Stimulated activated CD8-positive, alpha-beta memory T cell treated with anti-CD3 and anti-CD28 coated beads, Interleukin-7, amount 100 ng/mL, for 48 hours (primary cell): ENCODE measurements around the gene ITGA6.

Experiments used
- DNase-seq, 2 donors: peaks; one replicate each; pipeline ENCODE4 v3.0.0-alpha.2; 2020; ENCODE audit warnings: low read depth in 1 of 2; ENCODE audit errors: extremely low read depth in 1 of 2

Gene ITGA6

DNA sequence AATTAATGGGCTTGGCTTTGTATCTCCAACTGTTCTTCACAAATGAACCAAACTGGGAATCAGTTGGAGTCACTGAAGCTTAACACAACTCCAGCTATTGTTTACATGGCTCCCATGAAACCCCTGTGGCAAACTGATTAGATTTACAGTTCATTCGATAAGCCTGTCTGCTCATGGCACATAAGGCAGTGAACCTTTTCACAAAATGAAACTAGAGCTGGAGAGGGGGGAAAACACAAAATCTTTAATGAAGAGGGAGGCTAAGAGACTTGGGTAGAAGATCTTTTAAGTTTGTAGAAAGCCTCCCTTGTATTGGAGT, 11.6 kb upstream of the ITGA6 start:
- DNase-seq = no peak

DNA sequence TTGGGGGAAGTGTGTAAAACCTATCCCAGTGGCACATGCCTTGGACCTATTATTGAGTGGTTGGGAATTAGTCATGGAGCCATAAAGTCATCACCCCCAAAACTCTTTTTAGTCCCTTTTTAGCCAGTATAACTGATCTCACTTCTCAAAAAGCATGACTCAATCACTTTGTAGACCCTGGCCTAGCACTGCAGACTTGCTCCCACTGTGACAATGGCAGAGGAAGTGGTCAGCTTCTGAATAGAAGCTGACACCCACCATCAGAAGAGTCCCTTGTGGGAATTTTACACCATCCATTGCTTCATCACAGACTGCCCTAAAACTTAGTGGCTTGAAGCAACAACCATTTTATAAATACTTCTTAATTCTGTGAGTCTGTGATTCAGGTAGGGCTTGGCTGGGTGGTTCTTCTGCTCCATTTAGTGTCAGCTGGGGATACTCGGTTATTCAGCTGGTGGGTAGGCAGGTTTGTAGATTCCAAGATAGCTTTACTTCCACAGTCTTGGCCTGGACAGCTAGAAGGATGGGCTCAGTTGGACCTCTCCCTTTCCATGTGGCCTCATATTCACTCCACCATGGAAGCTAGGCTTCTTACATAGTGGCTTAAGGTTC, 10.8 kb upstream of the ITGA6 start:
- DNase-seq = no peak

DNA sequence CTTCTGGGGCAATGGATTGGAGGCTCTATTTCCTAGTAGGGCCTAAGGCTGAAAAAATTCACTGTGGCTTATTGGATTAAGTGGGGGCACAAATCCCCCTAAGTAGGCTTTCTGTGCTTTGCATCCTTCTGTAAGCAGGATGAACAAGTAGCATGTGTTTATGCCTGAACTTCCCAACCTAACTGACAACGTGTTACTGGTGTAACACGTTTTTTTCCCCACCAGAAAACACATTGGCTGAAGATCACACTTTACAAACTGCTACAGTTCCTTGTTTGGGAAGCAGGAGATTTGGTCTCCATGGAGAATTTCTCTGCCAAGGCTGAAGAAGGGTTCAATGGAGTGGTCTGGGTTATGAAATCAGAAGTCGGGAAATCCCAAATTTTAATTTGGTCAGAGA, 7.2 kb upstream of the ITGA6 start:
- DNase-seq = no peak

DNA sequence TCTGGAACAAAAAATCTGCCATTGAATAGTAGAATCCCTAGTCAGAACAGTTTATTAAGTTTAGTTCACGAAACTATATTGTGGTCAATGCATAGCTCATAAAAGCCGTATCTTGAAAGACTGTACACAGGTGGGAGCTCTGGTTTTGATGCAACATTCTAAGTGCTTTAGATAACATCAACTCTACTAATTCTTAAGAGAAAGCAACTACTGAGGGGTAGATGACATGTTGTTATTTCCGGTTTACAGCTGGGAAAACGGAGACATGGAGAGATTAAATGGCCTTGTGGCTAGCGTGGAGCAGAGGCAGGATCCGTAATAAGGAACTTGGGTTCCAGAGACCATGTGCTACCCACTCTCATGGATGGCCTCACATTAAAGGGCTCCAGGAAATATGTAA, 4.2 kb upstream of the ITGA6 start:
- no peak for DNase-seq

DNA sequence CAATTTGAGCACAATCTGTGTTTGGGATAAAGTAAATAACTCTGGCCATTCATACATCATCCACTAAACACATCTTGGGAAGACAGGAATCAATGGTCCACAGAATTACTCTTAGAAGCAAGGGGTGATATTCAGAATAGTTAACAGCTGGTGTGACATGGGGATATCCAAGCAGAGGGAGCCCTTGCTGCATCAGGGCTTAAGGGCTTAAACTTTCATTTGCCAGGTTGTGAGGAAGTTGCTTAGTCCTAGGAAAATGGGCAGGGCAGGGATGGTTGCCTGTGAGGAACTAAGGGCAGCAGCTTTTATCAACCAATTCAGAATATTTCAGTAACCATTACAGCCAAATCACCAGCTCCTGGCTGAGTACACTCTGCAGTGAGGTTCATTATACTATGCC, 2.0 kb upstream of the ITGA6 start:
- DNase-seq = no peak

DNA sequence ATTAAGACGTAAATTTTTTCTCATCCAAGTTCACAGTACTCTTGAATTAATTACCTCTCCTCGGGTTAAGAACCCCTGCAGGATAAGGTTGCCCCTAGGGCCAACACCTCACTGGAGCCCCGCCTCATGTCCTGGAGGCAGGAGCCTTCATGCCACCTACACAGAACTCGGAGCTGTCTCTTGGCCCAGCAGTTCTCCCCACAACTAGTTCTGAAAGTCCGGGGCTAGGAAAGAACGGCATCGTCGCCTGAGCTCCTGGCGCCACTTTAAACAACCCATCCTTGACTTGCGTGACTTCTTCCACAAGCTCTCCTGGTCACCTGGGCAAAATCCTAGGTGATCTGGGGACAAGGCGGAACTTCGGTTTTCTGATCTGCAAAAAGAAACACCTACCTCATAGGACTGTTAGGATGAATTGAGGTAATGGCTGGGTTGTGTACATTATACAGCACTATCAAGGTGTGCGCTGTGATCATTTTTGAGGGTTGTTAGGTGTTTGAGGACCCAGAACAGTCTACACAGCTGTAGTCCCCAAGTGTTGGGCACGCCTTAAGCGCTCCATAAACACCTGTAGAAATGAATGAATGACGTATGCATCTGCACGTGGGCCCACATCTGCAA, 641 bp upstream of the ITGA6 start:
- no peak for DNase-seq

DNA sequence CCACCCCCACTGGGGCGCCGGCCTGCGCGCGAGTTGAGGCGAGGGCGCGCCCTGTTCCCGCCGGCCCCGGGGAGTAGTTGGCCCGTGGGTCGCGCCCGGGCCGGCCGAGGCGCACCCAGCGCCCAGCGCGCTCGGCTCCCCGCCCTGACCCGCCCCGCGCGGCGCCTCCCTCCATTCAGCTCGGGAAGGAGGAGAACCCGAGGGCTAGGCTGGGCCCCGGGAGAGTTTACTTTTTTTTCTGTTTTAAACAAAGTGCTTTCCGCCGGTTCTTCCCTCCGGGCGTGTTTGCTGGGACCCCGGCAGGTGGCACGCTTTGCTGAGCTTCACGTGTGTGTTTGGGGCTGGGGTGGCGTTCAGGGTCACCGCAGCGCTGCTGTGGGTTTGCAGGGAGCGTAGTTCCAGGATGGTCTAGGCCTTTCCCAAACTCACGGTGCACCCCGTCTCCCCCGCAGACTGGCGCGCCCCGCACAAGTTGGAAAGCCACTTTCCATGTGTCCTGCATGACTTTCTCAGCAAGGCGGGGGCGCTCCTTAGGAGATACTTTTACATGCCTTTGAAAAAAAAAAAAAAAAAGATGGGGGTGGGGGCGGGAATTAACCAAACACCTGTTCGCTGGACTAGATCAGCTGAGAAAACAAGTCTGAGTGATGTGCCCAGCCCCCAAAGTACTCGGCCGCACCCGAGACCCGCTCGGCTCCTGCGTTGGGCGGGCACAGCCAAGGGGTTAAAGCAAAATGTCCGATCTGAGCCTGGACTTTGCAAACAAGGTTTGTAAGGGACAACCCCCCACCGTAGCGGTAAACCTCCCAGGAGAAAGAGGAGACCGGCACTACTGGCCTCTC, 825 bp downstream of the ITGA6 start:
- DNase-seq = peak; percentile 19 to 33

DNA sequence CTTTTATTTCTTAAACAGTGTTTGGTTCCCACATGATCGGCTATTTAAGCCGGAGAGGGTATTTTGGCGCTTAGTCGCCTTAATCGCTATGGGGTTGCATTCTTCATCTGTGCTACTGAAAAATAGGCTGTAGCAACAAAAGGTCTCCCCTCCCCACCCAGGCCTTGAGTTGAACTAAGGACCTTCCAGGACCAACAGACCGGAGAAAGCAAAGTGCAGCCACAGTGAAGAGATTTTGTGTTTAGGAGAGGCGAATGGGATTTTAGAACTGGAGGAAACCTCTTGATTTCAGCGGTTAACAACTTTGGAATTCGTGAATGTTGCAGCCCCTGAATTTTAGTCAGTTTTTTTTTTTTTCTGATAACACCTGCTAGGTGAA, 1.4 kb downstream of the ITGA6 start:
- no peak for DNase-seq

DNA sequence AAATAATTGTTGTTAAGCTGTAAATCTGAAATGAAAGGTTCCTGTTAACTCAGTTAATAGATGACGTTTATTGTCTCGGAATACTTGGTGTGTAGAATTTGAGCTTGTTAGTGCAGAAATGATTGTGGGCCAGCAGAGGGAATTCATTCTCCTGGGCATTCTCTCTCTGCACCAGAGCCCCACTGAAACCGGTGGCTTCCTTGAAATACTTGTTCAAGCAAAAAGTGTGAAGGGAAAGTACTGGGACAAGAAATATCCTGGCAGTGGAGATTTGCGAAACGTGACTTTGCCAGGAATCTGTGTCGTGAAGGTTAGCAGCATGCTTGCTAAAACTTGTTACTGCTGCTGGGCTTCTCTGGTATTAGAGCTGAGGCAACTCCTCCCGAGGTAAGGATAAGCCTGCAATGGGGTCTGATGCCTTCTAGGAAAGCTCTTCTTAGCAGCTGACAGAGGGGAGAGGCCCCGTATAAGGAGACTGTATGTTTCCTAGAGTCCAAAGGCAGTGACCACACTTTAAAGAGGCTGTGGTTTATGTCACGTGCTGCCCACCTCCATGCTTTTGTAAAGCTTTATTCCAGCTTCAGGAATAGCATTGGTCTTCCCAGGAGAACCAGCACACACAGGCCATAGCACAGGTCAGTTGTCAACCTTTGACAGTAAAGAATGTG, 2.0 kb downstream of the ITGA6 start:
- no peak for DNase-seq

DNA sequence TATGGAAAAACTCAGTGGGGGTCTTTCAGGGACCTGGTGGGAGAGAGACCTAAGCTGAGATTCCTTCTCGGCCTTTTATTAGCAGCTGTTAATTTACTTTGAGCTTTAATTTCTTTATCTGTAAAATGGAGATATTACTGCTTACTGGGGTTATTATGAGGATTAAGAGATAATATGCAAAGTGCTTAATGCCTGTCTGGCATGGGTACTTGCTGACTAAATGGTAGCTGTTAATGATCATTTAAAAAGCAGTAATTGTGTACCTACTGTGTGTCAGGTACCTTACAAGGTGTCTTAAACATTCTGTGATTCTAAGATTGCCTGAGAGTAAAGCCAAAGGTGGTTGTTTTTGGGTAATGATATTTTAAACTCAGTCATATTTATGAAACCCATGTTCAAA, 2.6 kb downstream of the ITGA6 start:
- no peak for DNase-seq

DNA sequence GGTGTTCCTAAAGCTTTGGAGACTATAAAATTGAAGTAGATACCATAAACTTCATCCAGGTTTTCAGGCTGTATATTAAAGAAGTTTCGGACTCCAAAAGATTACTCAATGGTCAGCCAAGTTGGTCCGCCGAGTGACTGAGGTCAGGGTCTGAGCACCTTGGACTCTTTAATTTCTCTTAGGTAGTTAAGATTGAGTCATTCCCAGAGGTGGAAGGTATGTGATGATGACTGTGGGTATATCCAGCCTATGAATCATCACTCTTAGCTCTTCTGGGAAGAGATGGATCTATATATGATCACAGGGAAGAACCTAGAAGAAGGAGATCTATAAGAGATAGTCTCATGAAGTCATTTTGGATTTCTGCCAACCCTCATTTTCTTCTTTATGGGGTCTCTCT, 3.3 kb downstream of the ITGA6 start:
- no peak for DNase-seq

DNA sequence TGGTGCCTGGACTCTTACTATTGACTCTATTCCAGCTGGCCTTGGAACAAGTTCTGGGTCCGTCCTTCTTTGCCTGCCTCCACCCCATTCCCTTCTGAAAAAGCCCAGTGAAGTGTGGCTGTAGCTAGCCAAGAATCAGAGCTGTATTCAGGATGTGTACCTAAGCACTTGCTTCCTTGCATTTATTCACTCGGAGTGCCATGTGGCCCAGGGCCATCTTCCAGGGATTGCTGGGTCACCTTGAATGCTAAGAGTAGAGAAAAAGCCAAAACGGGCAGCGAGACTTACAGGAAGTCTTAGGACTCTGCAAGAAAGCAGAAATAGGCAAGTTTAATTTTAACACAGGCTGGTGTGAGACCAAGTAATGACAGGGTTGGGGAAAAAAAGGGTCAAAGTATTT, 4.1 kb downstream of the ITGA6 start:
- no peak for DNase-seq

DNA sequence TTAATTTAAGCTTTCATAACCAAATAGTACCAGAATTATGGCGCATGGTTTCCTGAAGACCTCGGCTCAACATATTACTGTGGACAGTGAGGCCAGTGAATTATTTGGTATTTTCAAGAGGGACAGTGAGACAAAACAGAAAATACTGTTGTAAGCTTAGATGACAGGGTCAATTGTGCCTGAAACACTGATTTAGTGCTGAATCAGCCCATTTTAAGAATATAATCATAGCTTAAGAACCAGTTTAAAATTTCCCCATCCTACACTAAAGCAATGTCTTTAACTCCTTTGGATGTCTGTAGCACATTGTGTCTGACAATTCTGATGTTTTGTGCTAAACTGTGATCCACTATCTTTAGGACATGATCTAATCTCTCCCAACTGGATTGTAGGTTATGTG, 4.6 kb downstream of the ITGA6 start:
- no peak for DNase-seq

DNA sequence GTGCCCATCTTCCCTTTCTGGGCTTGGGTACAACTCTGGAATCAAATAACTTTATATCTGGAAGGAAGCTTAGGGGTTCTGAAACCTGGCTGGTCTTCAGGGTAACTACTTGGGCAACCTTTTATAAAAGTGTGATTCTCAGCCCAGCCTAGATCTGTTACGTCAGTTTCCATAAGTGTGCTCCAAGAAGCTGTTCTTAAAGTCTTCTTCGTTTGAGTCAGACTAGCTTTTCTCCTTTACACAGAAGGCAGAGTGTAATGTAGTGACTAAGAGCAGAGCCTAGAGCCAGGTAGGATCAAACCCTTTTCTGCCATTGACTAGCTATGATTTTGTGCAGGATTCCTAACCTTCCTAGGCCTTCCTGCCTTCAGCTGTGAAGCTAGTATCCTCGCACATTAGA, 5.8 kb downstream of the ITGA6 start:
- no peak for DNase-seq

DNA sequence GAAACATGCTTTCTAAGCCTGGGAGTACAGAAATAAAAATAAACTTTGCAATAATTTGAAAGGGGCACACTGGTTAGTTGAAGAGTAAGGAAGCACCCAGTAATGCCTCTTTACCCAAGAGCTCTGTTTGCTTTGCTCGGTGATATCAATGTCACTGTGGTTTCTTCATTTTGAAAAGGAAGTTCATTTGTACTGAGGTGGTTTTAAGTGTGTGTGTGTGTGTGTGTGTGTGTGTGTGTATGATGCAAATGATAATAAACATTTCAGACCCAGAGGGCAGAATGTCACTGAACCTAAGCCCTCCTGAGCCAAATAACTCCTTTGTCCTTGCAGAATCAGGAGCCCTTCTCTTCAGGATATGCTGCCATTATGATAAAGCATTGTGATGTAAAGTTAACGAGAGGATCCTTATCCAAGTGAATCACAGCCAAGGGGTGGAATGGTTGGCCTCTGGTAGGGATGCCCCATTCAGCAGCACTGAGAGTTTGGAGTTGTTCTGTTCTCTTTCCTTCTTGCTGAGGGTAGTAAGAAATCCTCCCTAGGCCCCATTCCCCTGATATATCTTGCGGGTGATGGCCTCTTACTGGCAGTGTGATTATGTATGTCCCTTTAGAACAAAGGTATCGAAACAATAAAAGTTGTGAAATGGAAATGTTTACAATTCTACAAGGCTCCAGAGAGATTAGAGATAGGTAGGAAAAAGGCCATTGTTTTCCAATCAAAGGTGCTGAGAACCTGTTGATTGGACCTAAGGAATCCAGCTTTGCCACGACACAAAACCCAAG, 7.6 kb downstream of the ITGA6 start:
- no peak for DNase-seq

DNA sequence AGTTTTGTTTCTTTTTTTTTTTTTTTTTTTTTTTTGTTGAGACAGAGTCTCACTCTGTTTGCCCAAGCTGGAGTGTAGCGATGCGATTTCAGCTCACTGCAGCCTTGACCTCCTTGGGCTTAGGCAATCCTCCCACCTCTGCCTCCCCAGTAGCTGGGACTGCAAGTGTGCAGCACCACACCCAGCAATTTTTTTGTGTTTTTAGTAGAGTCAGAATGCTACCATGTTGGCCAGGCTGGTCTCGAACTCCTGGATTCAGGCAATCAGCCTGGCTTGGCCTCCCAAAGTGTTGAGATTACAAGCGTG, 8.2 kb downstream of the ITGA6 start:
- DNase-seq = no peak

DNA sequence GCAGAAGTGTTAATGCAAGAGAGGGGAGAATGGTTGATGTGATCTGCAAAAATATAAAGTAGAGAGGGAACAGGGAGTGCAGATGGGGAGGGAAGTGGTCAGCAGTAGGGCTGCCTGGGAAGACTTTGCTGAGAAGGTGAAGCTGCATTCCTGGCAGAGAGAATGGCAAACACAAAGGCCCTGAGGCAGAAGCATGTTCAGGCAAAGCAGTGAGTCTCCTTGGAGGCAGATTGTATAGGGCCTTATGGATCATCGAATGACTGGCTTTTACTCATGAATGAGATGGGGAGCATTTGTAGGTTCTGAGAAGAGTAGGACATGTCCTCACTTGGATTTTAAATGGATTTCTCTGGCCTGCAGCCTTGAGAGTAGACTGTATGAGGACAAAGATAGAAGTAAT, 9.5 kb downstream of the ITGA6 start:
- no peak for DNase-seq

DNA sequence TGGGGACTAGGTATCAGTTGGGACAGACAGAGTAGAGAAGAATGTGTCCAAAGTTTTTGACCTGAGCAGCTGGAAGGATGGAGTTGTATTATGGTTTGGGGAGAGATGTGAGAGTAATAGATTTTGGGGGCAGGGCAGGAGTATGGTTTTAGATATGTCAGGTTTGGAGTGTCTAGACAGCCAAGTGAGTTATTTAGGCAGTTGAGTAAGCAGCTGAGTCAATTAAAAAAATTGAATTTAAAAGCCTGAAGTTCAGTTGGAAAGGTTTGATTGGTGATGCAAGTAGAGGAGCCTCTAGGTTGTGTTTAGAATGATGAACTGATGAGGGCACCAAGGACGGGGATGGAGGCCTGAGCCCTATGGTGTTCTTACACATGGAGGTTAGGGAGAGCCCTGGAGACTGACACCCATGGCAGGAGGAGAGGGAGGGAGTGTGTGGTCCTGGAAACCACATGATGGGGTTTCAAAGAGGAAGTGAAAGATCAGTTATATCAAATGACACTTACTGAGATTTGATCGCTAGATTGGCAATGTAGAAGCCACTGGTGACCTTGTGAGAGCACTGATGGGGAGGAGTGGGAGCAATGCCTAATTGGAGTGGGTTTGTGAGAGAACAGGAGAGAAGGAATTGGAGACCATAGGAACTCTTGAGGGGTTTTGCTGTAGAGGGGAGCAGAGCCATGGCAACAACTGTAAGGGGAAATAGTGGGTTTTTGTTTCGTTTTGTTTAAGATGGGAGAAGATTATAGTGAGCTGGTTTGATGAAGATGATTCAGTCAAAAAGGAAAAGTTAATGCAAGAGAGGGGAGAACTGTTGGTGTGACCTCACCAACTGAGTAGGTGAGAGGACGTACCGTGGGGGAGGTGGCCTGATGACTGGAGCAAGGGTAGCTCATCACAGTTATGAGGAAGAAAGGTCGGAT, 10.3 kb downstream of the ITGA6 start:
- DNase-seq = peak in 1 of 2 donors; percentile 70

DNA sequence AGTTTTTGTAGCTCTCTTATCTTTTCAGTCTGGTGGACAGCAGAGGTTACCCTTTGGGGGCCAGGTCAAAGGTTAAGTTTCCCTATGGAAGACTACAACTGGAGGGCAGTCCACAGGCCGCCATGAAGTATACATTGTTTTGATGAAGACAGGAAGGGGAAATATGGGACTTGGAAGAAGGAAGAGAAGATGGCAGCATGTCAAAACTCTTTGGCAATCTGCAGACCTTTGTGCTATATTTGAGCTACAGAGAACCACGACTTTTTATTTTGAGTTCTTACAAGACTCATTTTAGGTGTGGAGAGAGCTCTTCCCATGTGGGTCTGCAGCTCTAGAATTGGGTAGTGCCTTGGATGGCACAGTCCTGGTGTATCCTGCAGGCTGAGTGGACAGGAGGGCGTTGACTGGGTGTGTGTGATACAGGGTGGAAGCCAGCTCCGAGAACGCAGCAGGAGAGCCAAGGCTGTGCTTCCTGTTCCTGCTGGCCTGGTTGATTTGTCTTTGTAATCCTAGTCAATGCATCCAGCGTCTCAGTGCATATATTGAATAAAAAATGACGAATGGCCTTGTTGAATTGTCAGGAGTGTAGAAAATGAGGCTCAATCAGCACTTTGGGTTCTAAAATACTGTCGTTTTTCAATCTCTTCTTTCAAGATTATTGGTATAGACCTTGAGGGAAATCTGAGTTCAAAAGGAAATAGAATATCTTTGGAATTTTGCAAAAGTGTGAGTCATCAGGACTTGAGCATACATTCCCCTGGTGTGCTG, 11.5 kb downstream of the ITGA6 start:
- no peak for DNase-seq

DNA sequence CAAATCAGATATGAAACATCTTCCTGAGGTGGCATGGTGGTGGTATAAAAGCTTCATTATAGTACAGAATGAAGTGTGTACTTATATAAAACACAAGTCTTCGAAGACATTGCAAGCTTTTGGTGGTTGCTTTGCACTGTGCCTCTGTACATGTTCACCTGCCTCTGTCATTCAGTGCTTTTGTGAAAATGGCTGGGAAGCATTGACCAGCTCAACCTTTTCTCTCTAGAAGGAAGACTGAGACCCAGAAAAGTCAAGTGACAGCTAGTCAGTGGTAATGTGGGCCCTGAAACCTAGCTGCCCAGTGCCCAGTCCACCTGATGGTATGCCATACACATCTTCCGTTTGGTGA, 12.1 kb downstream of the ITGA6 start:
- no peak for DNase-seq
